Right atrium auricular region (tissue), 2 donors: ENCODE results near the gene SHANK1. TPM values are rescaled to one million over a fixed set of nuclear protein-coding genes. Genes with fewer than 3 reads are reported as not detected.

ENCODE experiments used
- DNase-seq: peaks from one replicate; pipeline ENCODE4 v3.0.0-alpha.2; 2019; ENCODE audit warnings: low spot score
- H3K27ac ChIP-seq, 2 donors: fragments of 200-600 bp; sonication (generic); 1 replicate in 1 of 2; 2 replicates in 1 of 2; pipeline ENCODE4 v1.5.1; 2016 to 2019
- H3K27me3 ChIP-seq, 2 donors: fragments of 200-600 bp; sonication (generic); one replicate each; pipeline versions ENCODE4 v1.5.1 to v1.6.0; 2017 to 2019
- H3K36me3 ChIP-seq: fragments of 200-600 bp; sonication (generic); one replicate; pipeline ENCODE4 v1.5.1; 2016
- H3K4me1 ChIP-seq, 2 donors: fragments of 200-600 bp; sonication (generic); one replicate each; pipeline versions ENCODE4 v1.5.1 to v1.6.0; 2017 to 2019
- H3K4me3 ChIP-seq, 2 donors: fragments of 200-600 bp; sonication (generic); 1 replicate in 1 of 2; 2 replicates in 1 of 2; pipeline ENCODE4 v1.5.1; 2017 to 2019; ENCODE audit warnings: mild to moderate bottlenecking in 1 of 2, moderate library complexity in 1 of 2
- H3K9me3 ChIP-seq, 2 donors: fragments of 200-600 bp; sonication (generic); one replicate each; pipeline ENCODE4 v1.5.1; 2019
- total RNA-seq, 2 donors: library from RNA; depleted of rRNA; stranded (reverse); fragments of >200 nt; gene quantifications; one replicate each; pipeline ENCODE4 v1.1.0, GENCODE V29; 2016
- TF ChIP-seq, protein P1 (sequence below), 2 donors: fragments of 200-600 bp; sonication (generic); IDR thresholded peaks; one replicate each; pipeline ENCODE4 v1.5.1; 2019; ENCODE audit warnings: antibody characterized with exemption in 2 of 2

Gene SHANK1
- total RNA-seq, 2 donors from 2014 or later: 0.56 to 1.8 TPM

DNA sequence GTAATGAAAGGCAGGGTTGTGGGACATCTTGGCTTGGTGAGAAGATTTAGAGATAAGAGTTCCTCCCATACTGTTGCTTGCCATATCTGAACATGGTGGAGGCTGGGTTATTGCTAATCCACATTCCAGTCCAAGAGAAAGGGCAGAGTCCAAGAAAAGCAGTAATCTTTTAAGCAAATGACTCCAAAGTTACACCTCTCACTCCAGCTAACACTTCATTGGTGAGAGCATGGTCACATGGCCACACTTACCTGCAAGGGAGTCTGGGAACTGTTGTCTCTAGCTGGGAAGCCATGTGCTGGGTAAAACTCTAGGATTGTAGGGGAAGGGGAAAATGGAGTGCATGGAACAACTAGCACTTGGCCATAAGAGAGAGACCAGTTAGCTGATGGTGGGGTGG lies 64.7 kb downstream of the SHANK1 start:
- Histone ChIP-seq H3K27ac (no peak overlapping the region), H3K9me3 (peaks cover 0 to 5% of the 10 kb centered on the region in 2 donors), H3K36me3 (no peaks in the 10 kb centered on the region), H3K4me1 (peaks cover 0 to 18% of the 10 kb centered on the region in 2 donors), H3K27me3 (peaks cover 9 to 12% of the 10 kb centered on the region in 2 donors), H3K4me3 (no peak overlapping the region)
- no peak for DNase-seq
- TF ChIP-seq, protein P1, sequence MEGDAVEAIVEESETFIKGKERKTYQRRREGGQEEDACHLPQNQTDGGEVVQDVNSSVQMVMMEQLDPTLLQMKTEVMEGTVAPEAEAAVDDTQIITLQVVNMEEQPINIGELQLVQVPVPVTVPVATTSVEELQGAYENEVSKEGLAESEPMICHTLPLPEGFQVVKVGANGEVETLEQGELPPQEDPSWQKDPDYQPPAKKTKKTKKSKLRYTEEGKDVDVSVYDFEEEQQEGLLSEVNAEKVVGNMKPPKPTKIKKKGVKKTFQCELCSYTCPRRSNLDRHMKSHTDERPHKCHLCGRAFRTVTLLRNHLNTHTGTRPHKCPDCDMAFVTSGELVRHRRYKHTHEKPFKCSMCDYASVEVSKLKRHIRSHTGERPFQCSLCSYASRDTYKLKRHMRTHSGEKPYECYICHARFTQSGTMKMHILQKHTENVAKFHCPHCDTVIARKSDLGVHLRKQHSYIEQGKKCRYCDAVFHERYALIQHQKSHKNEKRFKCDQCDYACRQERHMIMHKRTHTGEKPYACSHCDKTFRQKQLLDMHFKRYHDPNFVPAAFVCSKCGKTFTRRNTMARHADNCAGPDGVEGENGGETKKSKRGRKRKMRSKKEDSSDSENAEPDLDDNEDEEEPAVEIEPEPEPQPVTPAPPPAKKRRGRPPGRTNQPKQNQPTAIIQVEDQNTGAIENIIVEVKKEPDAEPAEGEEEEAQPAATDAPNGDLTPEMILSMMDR (IDR thresholded peaks at IDR 0.05): no peak

DNA sequence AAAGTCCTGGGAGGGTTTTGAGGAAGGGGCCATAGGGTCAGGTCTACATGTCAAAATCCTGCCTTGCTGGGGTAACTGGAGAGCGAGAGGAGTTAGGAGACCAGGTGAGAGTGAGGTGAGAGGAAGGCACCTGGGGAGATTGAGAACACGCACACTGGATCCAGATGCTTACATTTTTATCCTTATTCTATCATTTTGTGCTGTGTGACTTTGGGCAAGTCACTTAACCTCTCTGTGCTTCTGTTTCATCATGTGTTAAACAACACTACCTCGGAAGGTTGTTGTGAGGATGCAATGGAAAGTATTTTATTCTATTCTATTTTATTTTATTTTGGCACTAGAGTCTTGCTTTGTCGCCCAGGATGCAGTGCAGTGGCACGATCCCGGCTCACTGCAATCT lies 66.9 kb downstream of the SHANK1 start:
- H3K4me1 ChIP-seq: peaks cover 0 to under 1% of the 10 kb centered on the region in 2 donors
- H3K9me3 ChIP-seq: peaks cover 0 to 5% of the 10 kb centered on the region in 2 donors
- H3K27ac ChIP-seq: no peak overlapping the region
- no peak overlapping the region for H3K4me3 ChIP-seq
- H3K27me3 ChIP-seq: no peaks in the 10 kb centered on the region
- DNase-seq: no peak
- TF ChIP-seq, protein P1 (IDR thresholded peaks at IDR 0.05): no peak
- H3K36me3 ChIP-seq: no peaks in the 10 kb centered on the region

DNA sequence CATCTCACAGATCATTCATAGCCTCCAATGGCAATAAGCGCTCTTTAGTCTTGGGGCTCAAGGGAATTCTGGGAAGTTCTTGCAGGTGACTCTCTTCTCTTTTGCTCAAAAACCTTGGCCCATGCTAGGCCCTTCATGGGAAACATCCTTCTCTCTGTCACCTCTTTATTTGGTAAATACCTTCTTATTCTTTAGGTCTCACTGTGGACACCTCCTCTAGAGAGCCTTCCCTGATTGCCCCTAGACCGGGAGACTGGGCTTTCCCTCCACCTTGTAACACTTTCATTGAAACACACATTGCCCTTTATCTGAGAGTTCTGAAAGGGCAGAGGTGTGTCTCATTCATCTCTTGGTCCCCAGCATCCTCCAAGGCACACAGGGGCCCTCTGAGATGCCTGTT lies 68.4 kb downstream of the SHANK1 start:
- H3K36me3 ChIP-seq: no peaks in the 10 kb centered on the region
- TF ChIP-seq, protein P1 (IDR thresholded peaks at IDR 0.05): no peak
- H3K27me3 ChIP-seq: no peaks in the 10 kb centered on the region
- no peak overlapping the region for H3K4me3 ChIP-seq
- no peak for DNase-seq
- H3K27ac ChIP-seq: no peak overlapping the region
- H3K9me3 ChIP-seq: peaks cover 0 to 5% of the 10 kb centered on the region in 2 donors
- no peaks in the 10 kb centered on the region for H3K4me1 ChIP-seq

DNA sequence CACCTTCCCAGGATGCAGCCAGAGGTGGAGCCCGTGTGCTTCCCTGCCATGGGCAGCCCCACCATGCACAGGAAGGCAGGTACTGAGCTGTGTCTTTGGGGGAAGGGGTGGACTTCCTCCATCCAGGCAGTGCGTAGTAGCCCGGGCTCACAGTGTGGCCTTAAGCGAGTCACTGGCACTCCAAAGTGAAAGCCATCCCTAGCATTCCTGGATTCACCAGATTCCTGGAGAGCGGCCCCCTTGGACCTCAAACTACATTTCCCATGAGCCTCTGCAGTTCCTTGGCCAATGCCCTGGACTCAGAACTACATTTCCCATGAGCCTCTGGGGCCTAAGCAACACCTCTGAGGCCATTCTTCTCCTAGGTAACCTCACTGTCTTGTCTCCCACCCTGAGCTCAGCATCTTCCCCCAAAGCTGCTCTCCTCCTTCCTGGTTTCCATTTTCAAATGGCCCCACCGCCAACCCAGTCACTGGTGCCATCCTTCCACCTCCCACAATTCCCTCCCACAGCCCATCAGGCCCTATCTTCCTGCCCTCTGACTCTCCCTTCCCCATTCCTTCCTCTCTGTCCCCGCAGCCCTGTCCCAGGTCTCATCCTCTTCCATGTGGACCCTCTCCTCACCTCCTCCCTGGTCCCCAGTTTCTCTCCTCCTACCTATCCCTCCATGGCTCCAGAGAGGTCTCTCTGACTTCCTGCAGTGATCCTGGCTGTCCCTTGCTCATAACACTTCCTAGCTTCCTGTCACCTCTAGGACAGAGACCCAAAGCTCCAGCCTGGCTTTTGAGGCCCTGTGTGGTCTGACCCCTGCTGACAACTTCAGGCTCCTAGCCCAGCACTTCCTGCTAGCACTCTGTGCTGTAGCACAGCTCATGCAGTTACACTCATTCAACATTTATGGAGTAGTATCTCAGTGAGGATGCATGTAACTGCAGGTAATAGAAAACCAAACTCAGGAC lies 69.9 kb downstream of the SHANK1 start, which contains the start of gene C19orf81:
C19orf81 (plus strand) TSS at position 13 of the 959 bp plus-strand sequence; CDS start at position 13, 0 bp downstream.
- no peaks in the 10 kb centered on the region for H3K27me3 ChIP-seq
- no peaks in the 10 kb centered on the region for H3K4me1 ChIP-seq

DNA sequence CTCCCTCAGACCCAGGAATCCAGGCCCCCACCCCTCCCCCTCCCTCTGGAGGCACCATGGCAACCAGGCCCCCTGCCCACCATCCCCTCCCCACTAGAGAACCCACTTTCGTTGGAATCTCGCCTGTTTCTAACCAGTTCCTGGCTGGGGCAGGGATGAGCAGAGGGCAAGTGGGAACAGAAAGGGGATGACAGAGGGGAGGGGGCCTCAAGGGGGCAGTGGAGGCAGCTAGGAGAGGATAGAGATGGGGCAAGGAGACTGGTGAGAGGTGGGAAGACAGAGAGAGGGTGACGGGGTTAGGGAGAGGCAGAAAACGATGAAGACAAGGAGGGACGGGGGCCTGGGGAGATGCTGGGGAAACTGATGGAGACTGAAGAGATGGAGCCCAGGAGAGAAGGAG lies 70.9 kb downstream of the SHANK1 start:
- TF ChIP-seq, protein P1 (IDR thresholded peaks at IDR 0.05): no peak
- no peak overlapping the region for H3K4me3 ChIP-seq
- H3K27me3 ChIP-seq: no peaks in the 10 kb centered on the region
- no peak overlapping the region for H3K27ac ChIP-seq
- no peaks in the 10 kb centered on the region for H3K4me1 ChIP-seq
- H3K36me3 ChIP-seq: no peaks in the 10 kb centered on the region
- no peak for DNase-seq
- no peaks in the 10 kb centered on the region for H3K9me3 ChIP-seq

More for the DNA sequence above, 69.9 kb downstream of the SHANK1 start, which contains the start of gene C19orf81:
- Histone ChIP-seq H3K4me3 (no peak within 1 kb of the TSS), H3K36me3 (no peaks in the 10 kb centered on the region), H3K27ac (no peak within 1 kb of the TSS), H3K9me3 (no peaks in the 10 kb centered on the region)
- no peak for DNase-seq
- TF ChIP-seq, protein P1 (IDR thresholded peaks at IDR 0.05): no peak
